SK-N-MC (cell line): ENCODE measurements around the gene TRPM7.

Experiments
- EZH2 ChIP-seq: fragments of 200-600 bp; sonication (generic); IDR thresholded peaks from one replicate; pipeline ENCODE4 v1.6.1; 2017; ENCODE audit warnings: antibody characterized with exemption
- FOXP2 ChIP-seq: optimal IDR thresholded peaks from 2 replicates; pipeline ENCODE3; 2011; ENCODE audit warnings: mild to moderate bottlenecking, moderate library complexity; ENCODE audit not compliant: insufficient read depth; ENCODE audit errors: extremely low read length, control extremely low read depth
- POLR2AphosphoS5 ChIP-seq: IDR thresholded peaks from 2 replicates; pipeline ENCODE4 v1.6.1; 2012; ENCODE audit warnings: mild to moderate bottlenecking, low read depth, low read length, borderline replicate concordance

GRCh38 chr15:50636146-50636545 lies 50.5 kb downstream of the TRPM7 start:
- no peak for TF ChIP-seq POLR2AphosphoS5
- TF ChIP-seq EZH2, result no peak
- TF ChIP-seq FOXP2, result no peak
